ENCODE results near the gene OTULIN.

Gene OTULIN

GRCh38 chr5:14665949-14666348 lies 1.4 kb downstream of the OTULIN start:
- peaks cover 49% of the 10 kb centered on the region for H3K4me1 Mint-ChIP-seq
- H3K36me3 Mint-ChIP-seq (ENCODE audit: low read depth): peaks cover 32% of the 10 kb centered on the region
- no peak overlapping the region for H3K27ac Mint-ChIP-seq
- H3K9me3 Mint-ChIP-seq: peaks cover 5% of the 10 kb centered on the region
- TF ChIP-seq, protein P1, sequence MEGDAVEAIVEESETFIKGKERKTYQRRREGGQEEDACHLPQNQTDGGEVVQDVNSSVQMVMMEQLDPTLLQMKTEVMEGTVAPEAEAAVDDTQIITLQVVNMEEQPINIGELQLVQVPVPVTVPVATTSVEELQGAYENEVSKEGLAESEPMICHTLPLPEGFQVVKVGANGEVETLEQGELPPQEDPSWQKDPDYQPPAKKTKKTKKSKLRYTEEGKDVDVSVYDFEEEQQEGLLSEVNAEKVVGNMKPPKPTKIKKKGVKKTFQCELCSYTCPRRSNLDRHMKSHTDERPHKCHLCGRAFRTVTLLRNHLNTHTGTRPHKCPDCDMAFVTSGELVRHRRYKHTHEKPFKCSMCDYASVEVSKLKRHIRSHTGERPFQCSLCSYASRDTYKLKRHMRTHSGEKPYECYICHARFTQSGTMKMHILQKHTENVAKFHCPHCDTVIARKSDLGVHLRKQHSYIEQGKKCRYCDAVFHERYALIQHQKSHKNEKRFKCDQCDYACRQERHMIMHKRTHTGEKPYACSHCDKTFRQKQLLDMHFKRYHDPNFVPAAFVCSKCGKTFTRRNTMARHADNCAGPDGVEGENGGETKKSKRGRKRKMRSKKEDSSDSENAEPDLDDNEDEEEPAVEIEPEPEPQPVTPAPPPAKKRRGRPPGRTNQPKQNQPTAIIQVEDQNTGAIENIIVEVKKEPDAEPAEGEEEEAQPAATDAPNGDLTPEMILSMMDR (IDR thresholded peaks at IDR 0.05): no peak
- H3K4me3 Mint-ChIP-seq: peak overlapping the region; percentile 94
- DNase-seq: peak; percentile 7
- peaks cover 3% of the 10 kb centered on the region for H3K27me3 Mint-ChIP-seq (ENCODE audit: low read depth, poor library complexity)

DNA sequence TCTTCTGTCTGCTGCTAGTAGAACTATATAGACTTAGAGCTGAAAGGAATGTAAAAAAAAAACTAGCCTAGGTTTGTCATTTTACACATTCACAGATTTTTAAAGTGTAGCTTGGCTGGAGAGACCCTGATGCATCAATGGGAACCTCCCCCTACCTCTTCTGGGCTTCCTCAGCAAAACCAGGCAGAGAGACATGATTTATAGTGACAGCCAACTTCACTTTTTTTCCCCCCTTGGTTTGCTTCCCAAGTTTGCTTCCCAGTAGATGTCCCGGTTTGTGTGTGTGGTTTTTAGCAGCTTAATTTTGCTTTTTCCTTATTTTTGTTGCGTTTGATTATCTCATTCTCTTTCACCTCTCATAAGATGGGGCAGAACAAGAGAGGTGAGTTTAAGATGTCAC lies 1.8 kb downstream of the OTULIN start:
- Mint-ChIP-seq H3K9me3 (peaks cover 5% of the 10 kb centered on the region), H3K4me3 (peak overlapping the region; percentile 94), H3K27ac (no peak overlapping the region)

GRCh38 chr5:14667290-14667689 lies 2.8 kb downstream of the OTULIN start:
- no peak for DNase-seq
- Mint-ChIP-seq H3K4me1 (peaks cover 62% of the 10 kb centered on the region), H3K9me3 (peaks cover 5% of the 10 kb centered on the region), H3K27ac (no peak overlapping the region), H3K36me3 (ENCODE audit: low read depth) (peaks cover 26% of the 10 kb centered on the region), H3K4me3 (no peak overlapping the region), H3K27me3 (ENCODE audit: low read depth, poor library complexity) (peaks cover 3% of the 10 kb centered on the region)
- TF ChIP-seq, protein P1 (IDR thresholded peaks at IDR 0.05): no peak

More for the DNA sequence above, 1.8 kb downstream of the OTULIN start:
- TF ChIP-seq, protein P1 (IDR thresholded peaks at IDR 0.05): no peak
- H3K27me3 Mint-ChIP-seq (ENCODE audit: low read depth, poor library complexity): peaks cover 3% of the 10 kb centered on the region
- H3K4me1 Mint-ChIP-seq: peaks cover 53% of the 10 kb centered on the region
- peaks cover 32% of the 10 kb centered on the region for H3K36me3 Mint-ChIP-seq (ENCODE audit: low read depth)
- DNase-seq: no peak

GRCh38 chr5:14667770-14668169 lies 3.3 kb downstream of the OTULIN start:
- no peak for DNase-seq
- peaks cover 3% of the 10 kb centered on the region for H3K27me3 Mint-ChIP-seq (ENCODE audit: low read depth, poor library complexity)
- H3K9me3 Mint-ChIP-seq: peaks cover 5% of the 10 kb centered on the region
- peaks cover 67% of the 10 kb centered on the region for H3K4me1 Mint-ChIP-seq
- peaks cover 21% of the 10 kb centered on the region for H3K36me3 Mint-ChIP-seq (ENCODE audit: low read depth)
- TF ChIP-seq, protein P1 (IDR thresholded peaks at IDR 0.05): no peak
- H3K27ac Mint-ChIP-seq: no peak overlapping the region
- H3K4me3 Mint-ChIP-seq: no peak overlapping the region

GRCh38 chr5:14668181-14668591 lies 3.7 kb downstream of the OTULIN start:
- Mint-ChIP-seq H3K27me3 (ENCODE audit: low read depth, poor library complexity) (peaks cover 3% of the 10 kb centered on the region), H3K9me3 (peaks cover 1% of the 10 kb centered on the region), H3K27ac (no peak overlapping the region), H3K36me3 (ENCODE audit: low read depth) (peaks cover 17% of the 10 kb centered on the region), H3K4me3 (no peak overlapping the region), H3K4me1 (peaks cover 69% of the 10 kb centered on the region)
- no peak for DNase-seq
- TF ChIP-seq, protein P1 (IDR thresholded peaks at IDR 0.05): no peak

DNA sequence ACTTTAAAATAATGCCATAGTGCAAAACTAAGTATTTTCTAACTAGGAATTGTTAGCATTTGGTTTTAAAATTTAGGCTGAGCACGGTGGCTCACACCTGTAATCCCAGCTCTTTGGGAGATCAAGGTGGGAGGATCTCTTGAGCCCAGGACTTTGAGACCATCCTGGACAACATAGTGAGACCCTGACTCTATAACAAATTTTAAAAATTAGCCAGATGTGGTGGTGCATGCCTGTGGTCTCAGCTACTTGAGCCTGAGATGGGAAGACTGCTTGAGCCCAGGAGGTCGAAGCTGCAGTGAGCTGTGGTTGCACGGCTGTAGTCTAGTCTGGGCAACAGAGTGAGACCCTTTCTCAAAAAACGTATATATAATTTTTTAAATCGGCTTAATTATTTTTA lies 4.9 kb downstream of the OTULIN start:
- Mint-ChIP-seq H3K9me3 (no peaks in the 10 kb centered on the region), H3K27ac (no peak overlapping the region), H3K27me3 (ENCODE audit: low read depth, poor library complexity) (peaks cover under 1% of the 10 kb centered on the region), H3K4me3 (no peak overlapping the region), H3K36me3 (ENCODE audit: low read depth) (peaks cover 19% of the 10 kb centered on the region), H3K4me1 (peaks cover 69% of the 10 kb centered on the region)
- DNase-seq: no peak
- TF ChIP-seq, protein P1 (IDR thresholded peaks at IDR 0.05): no peak

Measured in nephron progenitor cell (in vitro differentiated cells).